Immature natural killer cell (primary cell): ENCODE results near the gene TRAPPC14. TPM values are rescaled to one million over a fixed set of nuclear protein-coding genes. Genes with fewer than 3 reads are reported as not detected.
"Not testable (repeated sequence)": the region's sequence is repeated elsewhere in the genome, so short reads cannot be mapped to it uniquely, and the experiment has no call there.

Experiments
- DNase-seq, 3 donors: peaks; one replicate each; pipeline ENCODE4 v3.0.0; 2022; ENCODE audit warnings: mixed read lengths in 1 of 3
- H3K27ac Mint-ChIP-seq, 6 donors: one replicate each; pipeline ENCODE4 v1.8.0; 2020; ENCODE audit warnings: mixed read lengths in 6 of 6, mild to moderate bottlenecking in 5 of 6, inconsistent platforms in 4 of 6, moderate library complexity in 3 of 6
- H3K27me3 Mint-ChIP-seq, 3 donors: one replicate each; pipeline ENCODE4 v1.8.0; 2020 to 2021; ENCODE audit warnings: low read depth in 3 of 3, mild to moderate bottlenecking in 3 of 3, mixed read lengths in 3 of 3, moderate library complexity in 3 of 3, inconsistent platforms in 1 of 3
- H3K36me3 Mint-ChIP-seq, 3 donors: one replicate each; pipeline ENCODE4 v1.8.0; 2020; ENCODE audit warnings: mixed read lengths in 3 of 3, inconsistent platforms in 2 of 3, mild to moderate bottlenecking in 2 of 3
- H3K4me1 Mint-ChIP-seq, 2 donors: one replicate each; pipeline ENCODE4 v1.8.0; 2020; ENCODE audit warnings: inconsistent platforms in 2 of 2, mild to moderate bottlenecking in 2 of 2, mixed read lengths in 2 of 2, moderate library complexity in 1 of 2
- H3K4me3 Mint-ChIP-seq, 5 donors: one replicate each; pipeline ENCODE4 v1.8.0; 2020; ENCODE audit warnings: mild to moderate bottlenecking in 5 of 5, mixed read lengths in 5 of 5, inconsistent platforms in 3 of 5, moderate library complexity in 3 of 5
- H3K9me3 Mint-ChIP-seq, 6 donors: one replicate each; pipeline ENCODE4 v1.8.0; 2020; ENCODE audit warnings: mild to moderate bottlenecking in 6 of 6, mixed read lengths in 6 of 6, inconsistent platforms in 4 of 6, moderate library complexity in 3 of 6
- polyA plus RNA-seq, 3 donors: library from polyadenylated mRNA; unstranded; fragments of 300-500 nt; fragmentation: Illumina TruSeq; gene quantifications; one replicate each; pipeline ENCODE4 v1.2.3, GENCODE V29; 2021

The TRAPPC14 gene
- polyA plus RNA-seq, 3 donors from 2014 or later, result 0.71 to 2.9 (median 1.8) TPM

- Mint-ChIP-seq H3K27me3 (peaks cover 0 to 5% (median 3%) of the 10 kb centered on the region in 3 donors), H3K4me1 (peaks cover 11% of the 10 kb centered on the region in 2 donors), H3K36me3 (no peaks in the 10 kb centered on the region), H3K9me3 (no peaks in the 10 kb centered on the region), H3K4me3 (no peak overlapping the region), H3K27ac (no peak overlapping the region)
- peak; percentile 38 to 54 (median 48) for DNase-seq
These were observed 25.8 kb downstream of the TRAPPC14 start for GRCh38 chr7:100132697-100133151.

GRCh38 chr7:100132126-100132525 is 26.4 kb downstream of the TRAPPC14 start:
- no peak for DNase-seq
- H3K27ac Mint-ChIP-seq, result no peak overlapping the region
- H3K4me3 Mint-ChIP-seq, result no peak overlapping the region
- peaks cover 11% of the 10 kb centered on the region in 2 donors for H3K4me1 Mint-ChIP-seq
- no peaks in the 10 kb centered on the region for H3K9me3 Mint-ChIP-seq
- peaks cover under 1 to 5% (median 3%) of the 10 kb centered on the region in 3 donors for H3K27me3 Mint-ChIP-seq
- H3K36me3 Mint-ChIP-seq, result no peaks in the 10 kb centered on the region

GRCh38 chr7:100130608-100131453 is 27.7 kb downstream of the TRAPPC14 start:
- H3K9me3 Mint-ChIP-seq, result no peaks in the 10 kb centered on the region
- H3K27me3 Mint-ChIP-seq, result peaks cover 5 to 13% (median 8%) of the 10 kb centered on the region in 3 donors
- DNase-seq, result peak; percentile 77
- no peak overlapping the region for H3K27ac Mint-ChIP-seq
- peaks cover 20 to 21% of the 10 kb centered on the region in 2 donors for H3K4me1 Mint-ChIP-seq
- H3K36me3 Mint-ChIP-seq, result no peaks in the 10 kb centered on the region
- peak overlapping the region in 1 of 5 donors; percentile 30 for H3K4me3 Mint-ChIP-seq

GRCh38 chr7:100130220-100130607 is 28.3 kb downstream of the TRAPPC14 start:
- not testable (repeated sequence) for DNase-seq, H3K27ac Mint-ChIP-seq, H3K9me3 Mint-ChIP-seq, H3K4me3 Mint-ChIP-seq, H3K36me3 Mint-ChIP-seq
- peaks cover 5 to 10% (median 8%) of the 10 kb centered on the region in 3 donors for H3K27me3 Mint-ChIP-seq
- peaks cover 23 to 26% of the 10 kb centered on the region in 2 donors for H3K4me1 Mint-ChIP-seq

- peak overlapping the region in 1 of 6 donors; percentile 53 for H3K27ac Mint-ChIP-seq
- peak overlapping the region; percentile 66 to 82 (median 77) for H3K4me3 Mint-ChIP-seq
- H3K36me3 Mint-ChIP-seq, result no peaks in the 10 kb centered on the region
- peaks cover 5 to 12% (median 8%) of the 10 kb centered on the region in 3 donors for H3K27me3 Mint-ChIP-seq
- no peaks in the 10 kb centered on the region for H3K9me3 Mint-ChIP-seq
- DNase-seq, result no peak
- peaks cover 33 to 37% of the 10 kb centered on the region in 2 donors for H3K4me1 Mint-ChIP-seq
These were observed 29.9 kb downstream of the TRAPPC14 start for GRCh38 chr7:100128637-100128963.

- Mint-ChIP-seq H3K36me3 (no peaks in the 10 kb centered on the region), H3K9me3 (no peaks in the 10 kb centered on the region), H3K27ac (peak overlapping the region; percentile 35 to 76 (median 52)), H3K27me3 (peaks cover 5 to 12% (median 8%) of the 10 kb centered on the region in 3 donors), H3K4me1 (peaks cover 33 to 37% of the 10 kb centered on the region in 2 donors), H3K4me3 (peak overlapping the region; percentile 66 to 82 (median 77))
- peak in 1 of 3 donors; percentile 16 for DNase-seq
These were observed 30.5 kb downstream of the TRAPPC14 start for GRCh38 chr7:100127866-100128636.

GRCh38 chr7:100126931-100127865 is 31.3 kb downstream of the TRAPPC14 start, which contains the start of gene MBLAC1:
Gene MBLAC1 (plus strand): TSS chr7:100126967. CDS start chr7:100127396, 429 bp downstream.
- peaks cover 33 to 38% of the 10 kb centered on the region in 2 donors for H3K4me1 Mint-ChIP-seq
- peak; percentile 92 to 94 (median 92) for DNase-seq
- H3K4me3 Mint-ChIP-seq, result peak within 1 kb of the TSS; percentile 99 to 100 (median 99)
- H3K27me3 Mint-ChIP-seq, result peaks cover 5 to 12% (median 8%) of the 10 kb centered on the region in 3 donors
- no peaks in the 10 kb centered on the region for H3K9me3 Mint-ChIP-seq
- H3K36me3 Mint-ChIP-seq, result no peaks in the 10 kb centered on the region
- peak within 1 kb of the TSS; percentile 98 to 100 (median 99) for H3K27ac Mint-ChIP-seq

- Mint-ChIP-seq H3K9me3 (no peaks in the 10 kb centered on the region), H3K36me3 (no peaks in the 10 kb centered on the region), H3K27me3 (peaks cover 5 to 10% (median 6%) of the 10 kb centered on the region in 3 donors), H3K27ac (peak overlapping the region; percentile 98 to 100 (median 99)), H3K4me1 (peaks cover 33 to 40% of the 10 kb centered on the region in 2 donors), H3K4me3 (peak overlapping the region; percentile 99 to 100 (median 99))
- no peak for DNase-seq
These were observed 32.1 kb downstream of the TRAPPC14 start for GRCh38 chr7:100126239-100126930.

GRCh38 chr7:100124301-100125230 is 34.0 kb downstream of the TRAPPC14 start:
- Mint-ChIP-seq H3K4me1 (peaks cover 42 to 48% of the 10 kb centered on the region in 2 donors), H3K9me3 (no peaks in the 10 kb centered on the region), H3K27me3 (peaks cover 6 to 11% (median 9%) of the 10 kb centered on the region in 3 donors), H3K4me3 (peak overlapping the region in 4 of 5 donors; percentile 37 to 100 (median 85)), H3K27ac (peak overlapping the region in 5 of 6 donors; percentile 55 to 87 (median 77)), H3K36me3 (no peaks in the 10 kb centered on the region)
- no peak for DNase-seq

- Mint-ChIP-seq H3K4me3 (peak overlapping the region in 1 of 5 donors; percentile 58), H3K27me3 (peaks cover 9 to 16% (median 16%) of the 10 kb centered on the region in 3 donors), H3K9me3 (no peaks in the 10 kb centered on the region), H3K36me3 (no peaks in the 10 kb centered on the region), H3K27ac (peak overlapping the region in 2 of 6 donors; percentile 45 to 58), H3K4me1 (peaks cover 49 to 52% of the 10 kb centered on the region in 2 donors)
- DNase-seq, result no peak
These were observed 36.0 kb downstream of the TRAPPC14 start for GRCh38 chr7:100122568-100122967.

GRCh38 chr7:100122067-100122466 is 36.5 kb downstream of the TRAPPC14 start:
- no peak overlapping the region for H3K27ac Mint-ChIP-seq
- H3K27me3 Mint-ChIP-seq, result peaks cover 8 to 16% (median 15%) of the 10 kb centered on the region in 3 donors
- peaks cover 49 to 52% of the 10 kb centered on the region in 2 donors for H3K4me1 Mint-ChIP-seq
- no peaks in the 10 kb centered on the region for H3K9me3 Mint-ChIP-seq
- H3K36me3 Mint-ChIP-seq, result no peaks in the 10 kb centered on the region
- DNase-seq, result no peak
- H3K4me3 Mint-ChIP-seq, result no peak overlapping the region
